ENCODE results near the gene CACNG5. TPM values are rescaled to one million over a fixed set of nuclear protein-coding genes. Genes with fewer than 3 reads are reported as not detected.
A peak's percentile ranks its signal among the peaks of the same experiment; 100 is the strongest.

Gene CACNG5
- polyA plus RNA-seq, 1 donor from 2014 or later, result not detected

DNA sequence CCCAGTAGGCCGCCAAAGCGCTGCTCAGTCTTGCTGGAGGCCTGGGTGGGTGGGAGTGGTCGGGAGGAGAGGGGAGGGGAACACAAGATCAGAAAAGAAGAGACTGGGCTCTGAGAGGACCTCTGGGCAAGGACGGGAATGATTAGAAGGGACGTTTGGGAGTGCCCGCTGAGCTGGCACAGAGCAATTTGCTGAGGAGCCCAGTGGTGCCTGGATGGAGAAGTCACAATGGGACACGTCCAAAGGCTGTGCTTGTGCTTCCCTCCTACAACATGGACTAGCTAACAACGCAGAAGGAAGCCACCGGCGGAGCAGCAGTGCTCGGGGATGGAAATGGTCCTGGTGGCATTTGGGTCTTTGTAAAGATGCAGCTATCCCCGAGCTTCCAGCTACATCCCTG is 84.0 kb downstream of the CACNG5 start:
- TF ChIP-seq EZH2 (IDR thresholded peaks at IDR 0.05; ENCODE audit: borderline replicate concordance, insufficient read depth, low read length, poor library complexity, severe bottlenecking) (no peak), RAD21 (conservative IDR thresholded peaks at IDR 0.05) (no peak), TAF1 (IDR thresholded peaks at IDR 0.05; ENCODE audit: low read depth) (no peak), MXI1 (conservative IDR thresholded peaks at IDR 0.05; ENCODE audit: poor library complexity, severe bottlenecking) (no peak), EP300 (conservative IDR thresholded peaks at IDR 0.05; ENCODE audit: poor library complexity, severe bottlenecking) (no peak), POLR2AphosphoS5 (IDR thresholded peaks at IDR 0.05) (no peak), SMC3 (conservative IDR thresholded peaks at IDR 0.05; ENCODE audit: poor library complexity) (no peak)
- TF ChIP-seq, protein P1, sequence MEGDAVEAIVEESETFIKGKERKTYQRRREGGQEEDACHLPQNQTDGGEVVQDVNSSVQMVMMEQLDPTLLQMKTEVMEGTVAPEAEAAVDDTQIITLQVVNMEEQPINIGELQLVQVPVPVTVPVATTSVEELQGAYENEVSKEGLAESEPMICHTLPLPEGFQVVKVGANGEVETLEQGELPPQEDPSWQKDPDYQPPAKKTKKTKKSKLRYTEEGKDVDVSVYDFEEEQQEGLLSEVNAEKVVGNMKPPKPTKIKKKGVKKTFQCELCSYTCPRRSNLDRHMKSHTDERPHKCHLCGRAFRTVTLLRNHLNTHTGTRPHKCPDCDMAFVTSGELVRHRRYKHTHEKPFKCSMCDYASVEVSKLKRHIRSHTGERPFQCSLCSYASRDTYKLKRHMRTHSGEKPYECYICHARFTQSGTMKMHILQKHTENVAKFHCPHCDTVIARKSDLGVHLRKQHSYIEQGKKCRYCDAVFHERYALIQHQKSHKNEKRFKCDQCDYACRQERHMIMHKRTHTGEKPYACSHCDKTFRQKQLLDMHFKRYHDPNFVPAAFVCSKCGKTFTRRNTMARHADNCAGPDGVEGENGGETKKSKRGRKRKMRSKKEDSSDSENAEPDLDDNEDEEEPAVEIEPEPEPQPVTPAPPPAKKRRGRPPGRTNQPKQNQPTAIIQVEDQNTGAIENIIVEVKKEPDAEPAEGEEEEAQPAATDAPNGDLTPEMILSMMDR (IDR thresholded peaks at IDR 0.05; ENCODE audit: poor library complexity, severe bottlenecking), result no peak
- no peak overlapping the region for H3K4me3 ChIP-seq (ENCODE audit: low read length)

DNA sequence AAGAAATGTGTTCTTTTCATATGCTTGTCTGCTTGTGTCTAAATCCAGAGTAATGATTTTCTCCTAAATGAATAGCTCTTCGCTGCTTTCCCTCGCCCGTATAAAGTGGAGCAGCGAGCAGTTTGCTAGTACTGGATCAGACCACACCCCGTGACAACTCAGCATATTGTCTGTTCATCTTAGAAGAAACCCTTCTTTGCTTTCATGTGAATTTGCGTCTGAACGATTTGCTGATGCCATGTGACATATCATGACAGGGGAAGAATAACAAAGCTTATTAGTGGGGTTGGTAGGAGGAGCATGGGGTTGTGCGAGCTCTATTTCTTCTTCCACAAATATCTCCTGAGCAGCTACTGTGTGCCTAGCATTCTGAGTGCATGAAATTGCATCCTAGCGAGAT is 85.5 kb downstream of the CACNG5 start:
- H3K27me3 ChIP-seq (ENCODE audit: insufficient read depth, low read depth, low read length), result no peaks in the 10 kb centered on the region
- H3F3A ChIP-seq (ENCODE audit: insufficient read depth, low read length, poor library complexity, severe bottlenecking), result no peaks in the 10 kb centered on the region
- no peaks in the 10 kb centered on the region for H4K20me1 ChIP-seq (ENCODE audit: insufficient read depth)
- peak overlapping the region; percentile 12 for H3K4me3 ChIP-seq (ENCODE audit: low read length)
- no peaks in the 10 kb centered on the region for H3K9me3 ChIP-seq (ENCODE audit: low read length)
- peak overlapping the region; percentile 72 for H3K27ac ChIP-seq (ENCODE audit: low read length)
- H3K36me3 ChIP-seq (ENCODE audit: insufficient read depth, low read length), result no peaks in the 10 kb centered on the region
- no peak overlapping the region for H2AFZ ChIP-seq (ENCODE audit: low read depth, low read length)
- no peaks in the 10 kb centered on the region for H3K9me2 ChIP-seq (ENCODE audit: insufficient read depth, low read length)
- H3K9ac ChIP-seq (ENCODE audit: low read length), result peak overlapping the region; percentile 21
- TF ChIP-seq POLR2AphosphoS5 (IDR thresholded peaks at IDR 0.05) (peak; percentile 20), TAF1 (IDR thresholded peaks at IDR 0.05; ENCODE audit: low read depth) (no peak), SMC3 (conservative IDR thresholded peaks at IDR 0.05; ENCODE audit: poor library complexity) (no peak)
- TF ChIP-seq, protein P1 (IDR thresholded peaks at IDR 0.05; ENCODE audit: poor library complexity, severe bottlenecking), result no peak
- no peaks in the 10 kb centered on the region for H3K79me2 ChIP-seq (replicated peaks; ENCODE audit: insufficient read depth, low read length)
- H3K4me2 ChIP-seq (ENCODE audit: low read length), result no peak overlapping the region

More for the DNA sequence above, 84.0 kb downstream of the CACNG5 start:
- no peaks in the 10 kb centered on the region for H3K9me2 ChIP-seq (ENCODE audit: insufficient read depth, low read length)
- no peak overlapping the region for H3K4me2 ChIP-seq (ENCODE audit: low read length)
- H3K27me3 ChIP-seq (ENCODE audit: insufficient read depth, low read depth, low read length), result no peaks in the 10 kb centered on the region
- no peaks in the 10 kb centered on the region for H4K20me1 ChIP-seq (ENCODE audit: insufficient read depth)
- no peaks in the 10 kb centered on the region for H3K36me3 ChIP-seq (ENCODE audit: insufficient read depth, low read length)
- no peak overlapping the region for H3K9ac ChIP-seq (ENCODE audit: low read length)
- H3K27ac ChIP-seq (ENCODE audit: low read length), result no peak overlapping the region
- H3K9me3 ChIP-seq (ENCODE audit: low read length), result no peaks in the 10 kb centered on the region
- no peaks in the 10 kb centered on the region for H3F3A ChIP-seq (ENCODE audit: insufficient read depth, low read length, poor library complexity, severe bottlenecking)
- H3K79me2 ChIP-seq (replicated peaks; ENCODE audit: insufficient read depth, low read length), result no peaks in the 10 kb centered on the region
- H2AFZ ChIP-seq (ENCODE audit: low read depth, low read length), result no peak overlapping the region

DNA sequence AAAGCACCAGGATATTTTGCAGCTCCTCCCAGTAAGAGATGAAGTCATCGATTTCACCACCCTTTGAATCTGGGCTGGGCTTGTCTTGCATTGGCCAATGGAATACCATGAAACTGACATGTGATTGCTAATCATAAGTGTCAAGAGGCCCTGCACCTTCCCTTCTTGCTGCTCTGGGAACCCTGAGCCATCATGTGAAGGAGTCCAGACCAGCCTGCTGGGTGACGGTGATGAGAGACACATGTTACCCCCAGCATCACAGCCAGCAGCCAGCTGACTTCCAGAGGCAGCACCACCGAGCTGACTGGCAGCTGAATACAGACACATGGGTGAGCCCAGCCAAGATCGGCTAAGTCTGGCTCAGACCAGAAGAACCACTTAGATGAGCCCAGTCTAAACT is 86.0 kb downstream of the CACNG5 start:
- H3K9me3 ChIP-seq (ENCODE audit: low read length), result no peaks in the 10 kb centered on the region

More for the DNA sequence above, 86.0 kb downstream of the CACNG5 start:
- Histone ChIP-seq H3K4me3 (ENCODE audit: low read length) (no peak overlapping the region), H3K9ac (ENCODE audit: low read length) (peak overlapping the region; percentile 21), H3K4me2 (ENCODE audit: low read length) (no peak overlapping the region), H4K20me1 (ENCODE audit: insufficient read depth) (no peaks in the 10 kb centered on the region), H3K27ac (ENCODE audit: low read length) (peak overlapping the region; percentile 72), H3K36me3 (ENCODE audit: insufficient read depth, low read length) (no peaks in the 10 kb centered on the region), H3K79me2 (replicated peaks; ENCODE audit: insufficient read depth, low read length) (no peaks in the 10 kb centered on the region), H3K9me2 (ENCODE audit: insufficient read depth, low read length) (no peaks in the 10 kb centered on the region), H2AFZ (ENCODE audit: low read depth, low read length) (no peak overlapping the region), H3F3A (ENCODE audit: insufficient read depth, low read length, poor library complexity, severe bottlenecking) (no peaks in the 10 kb centered on the region), H3K27me3 (ENCODE audit: insufficient read depth, low read depth, low read length) (no peaks in the 10 kb centered on the region)
- TF ChIP-seq, protein P1 (IDR thresholded peaks at IDR 0.05; ENCODE audit: poor library complexity, severe bottlenecking), result no peak
- TF ChIP-seq TAF1 (IDR thresholded peaks at IDR 0.05; ENCODE audit: low read depth) (no peak), MXI1 (conservative IDR thresholded peaks at IDR 0.05; ENCODE audit: poor library complexity, severe bottlenecking) (no peak), SMC3 (conservative IDR thresholded peaks at IDR 0.05; ENCODE audit: poor library complexity) (no peak), EP300 (conservative IDR thresholded peaks at IDR 0.05; ENCODE audit: poor library complexity, severe bottlenecking) (no peak), POLR2AphosphoS5 (IDR thresholded peaks at IDR 0.05) (no peak), RAD21 (conservative IDR thresholded peaks at IDR 0.05) (no peak), EZH2 (IDR thresholded peaks at IDR 0.05; ENCODE audit: borderline replicate concordance, insufficient read depth, low read length, poor library complexity, severe bottlenecking) (no peak)

All from neural cell (in vitro differentiated cells).